HEK293T (cell line): ENCODE data around the gene CNN3.

Experiments used
- CTCF ChIA-PET: fragments of 350-600 bp; formaldehyde crosslinking; extraction: SDS; loops from one replicate; lab custom pipeline; 2021; ENCODE audit warnings: antibody characterized with exemption, inconsistent platforms; lab: Yijun Ruan, JAX
- POLR2A ChIA-PET: fragments of 350-600 bp; formaldehyde crosslinking; extraction: SDS; loops from one replicate; lab custom pipeline; 2020; ENCODE audit warnings: antibody characterized with exemption, inconsistent platforms; lab: Yijun Ruan, JAX
- DNase-seq: peaks from one replicate; pipeline ENCODE4 v3.0.0; 2012; ENCODE audit warnings: mixed read lengths; ENCODE audit errors: extremely low spot score
- ARNT ChIP-seq: fragments of 450-650 bp; IDR thresholded peaks from 2 replicates; pipeline ENCODE4 v1.6.1; 2017; ENCODE audit warnings: mild to moderate bottlenecking
- BHLHE40 ChIP-seq: fragments of 450-650 bp; IDR thresholded peaks from 2 replicates; pipeline ENCODE4 v1.6.1; 2016; ENCODE audit warnings: mild to moderate bottlenecking, moderate library complexity, borderline replicate concordance
- CTBP1 ChIP-seq: fragments of 450-650 bp; IDR thresholded peaks from 2 replicates; pipeline ENCODE4 v1.6.1; 2016; ENCODE audit warnings: borderline replicate concordance
- ELF4 ChIP-seq: fragments of 450-650 bp; IDR thresholded peaks from 2 replicates; pipeline ENCODE4 v1.6.1; 2017; ENCODE audit warnings: antibody characterized with exemption
- FOXA1 ChIP-seq: fragments of 450-650 bp; IDR thresholded peaks from 2 replicates; pipeline ENCODE4 v1.6.1; 2016; ENCODE audit warnings: mild to moderate bottlenecking
- FOXK2 ChIP-seq: fragments of 450-650 bp; IDR thresholded peaks from 2 replicates; pipeline ENCODE4 v1.6.1; 2016; ENCODE audit warnings: mild to moderate bottlenecking
- FOXM1 ChIP-seq: fragments of 450-650 bp; IDR thresholded peaks from 2 replicates; pipeline ENCODE4 v1.6.1; 2017; ENCODE audit warnings: mild to moderate bottlenecking, borderline replicate concordance
- HDGF ChIP-seq: fragments of 450-650 bp; IDR thresholded peaks from 2 replicates; pipeline ENCODE4 v1.6.1; 2017; ENCODE audit warnings: antibody characterized with exemption, borderline replicate concordance
- L3MBTL2 ChIP-seq: fragments of 450-650 bp; conservative IDR thresholded peaks from 2 replicates; pipeline ENCODE4 v1.6.1; 2016; ENCODE audit warnings: mild to moderate bottlenecking
- LEF1 ChIP-seq: fragments of 450-650 bp; IDR thresholded peaks from 2 replicates; pipeline ENCODE4 v1.6.1; 2017; ENCODE audit warnings: mild to moderate bottlenecking, borderline replicate concordance
- NFRKB ChIP-seq: fragments of 450-650 bp; IDR thresholded peaks from 2 replicates; pipeline ENCODE4 v1.6.1; 2016; ENCODE audit warnings: mild to moderate bottlenecking, moderate library complexity
- SP1 ChIP-seq: fragments of 450-650 bp; IDR thresholded peaks from 2 replicates; pipeline ENCODE4 v1.6.1; 2017
- SUZ12 ChIP-seq: fragments of 450-650 bp; IDR thresholded peaks from 2 replicates; pipeline ENCODE4 v1.6.1; 2016; ENCODE audit warnings: mild to moderate bottlenecking
- TARDBP ChIP-seq: fragments of 450-650 bp; IDR thresholded peaks from 2 replicates; pipeline ENCODE4 v1.6.1; 2016
- ZNF384 ChIP-seq: fragments of 450-650 bp; IDR thresholded peaks from 2 replicates; pipeline ENCODE4 v1.6.1; 2016
- TF ChIP-seq, protein P1 (sequence below): fragments of 450-650 bp; IDR thresholded peaks from 2 replicates; pipeline ENCODE4 v1.6.1; 2016

CNN3 gene

DNA sequence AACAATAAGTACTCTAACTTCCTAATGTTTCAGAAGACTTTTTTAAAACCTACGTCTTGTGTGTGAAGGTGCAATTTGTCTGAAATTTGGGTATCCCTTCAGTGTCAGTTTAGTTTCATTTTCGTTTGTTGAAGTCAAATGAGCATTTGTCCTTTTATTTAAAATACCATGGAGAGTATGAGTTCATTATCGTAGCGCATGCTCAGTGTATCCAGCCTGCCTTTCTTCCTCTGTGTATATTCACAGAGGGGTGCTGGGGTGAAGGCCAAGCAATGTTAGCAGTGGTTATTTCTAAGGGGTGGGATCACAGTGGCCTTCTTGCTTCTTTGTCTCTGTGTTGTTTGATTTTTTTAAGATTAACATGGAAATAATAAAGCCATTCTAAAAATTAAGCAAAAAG lies 43.2 kb downstream of the CNN3 start:
- TF ChIP-seq, protein P1, sequence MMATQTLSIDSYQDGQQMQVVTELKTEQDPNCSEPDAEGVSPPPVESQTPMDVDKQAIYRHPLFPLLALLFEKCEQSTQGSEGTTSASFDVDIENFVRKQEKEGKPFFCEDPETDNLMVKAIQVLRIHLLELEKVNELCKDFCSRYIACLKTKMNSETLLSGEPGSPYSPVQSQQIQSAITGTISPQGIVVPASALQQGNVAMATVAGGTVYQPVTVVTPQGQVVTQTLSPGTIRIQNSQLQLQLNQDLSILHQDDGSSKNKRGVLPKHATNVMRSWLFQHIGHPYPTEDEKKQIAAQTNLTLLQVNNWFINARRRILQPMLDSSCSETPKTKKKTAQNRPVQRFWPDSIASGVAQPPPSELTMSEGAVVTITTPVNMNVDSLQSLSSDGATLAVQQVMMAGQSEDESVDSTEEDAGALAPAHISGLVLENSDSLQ: no peak
- TF ChIP-seq FOXA1: no peak
- no peak for TF ChIP-seq FOXM1
- no peak for TF ChIP-seq LEF1
- no peak for TF ChIP-seq CTBP1
- TF ChIP-seq NFRKB: no peak
- no peak for TF ChIP-seq ELF4
- no peak for TF ChIP-seq ZNF384
- TF ChIP-seq TARDBP: no peak
- TF ChIP-seq FOXK2: no peak
- TF ChIP-seq L3MBTL2: no peak
- no peak for TF ChIP-seq SUZ12
- TF ChIP-seq BHLHE40: no peak
- DNase-seq: no peak
- POLR2A ChIA-PET: no interaction called here
- CTCF ChIA-PET: no interaction called here

DNA sequence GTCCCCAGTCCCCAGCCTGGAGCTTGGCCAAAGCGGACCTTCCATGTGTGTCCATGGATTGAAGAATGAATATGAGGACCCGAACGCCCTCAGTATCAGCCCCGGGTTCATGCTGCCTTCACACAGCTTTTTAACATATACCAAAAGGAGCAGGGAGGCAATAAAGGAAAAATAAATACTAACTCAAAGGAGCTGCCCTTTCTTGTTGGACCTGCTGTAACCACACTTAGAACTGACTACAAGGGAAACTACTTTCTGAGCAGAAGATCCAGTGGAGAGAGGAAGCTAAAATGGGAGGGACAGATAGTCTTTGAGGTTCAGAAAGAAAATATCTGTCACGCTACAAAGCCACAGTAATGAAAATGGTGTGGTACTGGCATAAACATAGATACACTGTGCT lies 48.6 kb downstream of the CNN3 start:
- POLR2A ChIA-PET: no interaction called here
- TF ChIP-seq, protein P1: no peak
- TF ChIP-seq ARNT (no peak), SP1 (no peak), FOXA1 (no peak), CTBP1 (no peak), L3MBTL2 (no peak), ELF4 (no peak), LEF1 (no peak), NFRKB (no peak), SUZ12 (no peak), FOXM1 (no peak), BHLHE40 (no peak), TARDBP (no peak), HDGF (no peak), ZNF384 (no peak), FOXK2 (no peak)
- CTCF ChIA-PET: no interaction called here

DNA sequence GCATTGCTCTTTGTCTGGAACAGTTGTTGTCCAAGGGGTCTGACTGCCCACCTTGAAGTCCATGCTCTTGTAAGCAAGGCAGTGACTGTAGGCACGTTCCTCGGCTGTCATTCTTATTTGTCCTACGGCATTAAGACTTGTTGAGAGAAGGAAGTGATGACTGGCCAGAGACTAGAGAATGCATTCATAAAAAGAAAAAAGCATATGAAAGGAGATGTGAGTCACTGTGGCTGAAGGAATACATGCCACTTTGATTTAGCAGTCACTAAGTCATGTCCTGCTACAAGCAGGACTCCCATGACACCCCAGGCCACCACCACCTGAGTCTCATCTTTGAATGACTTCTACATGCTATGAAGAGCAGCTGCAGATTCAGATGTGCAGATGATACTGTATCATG lies 50.5 kb downstream of the CNN3 start:
- no peak for DNase-seq
- TF ChIP-seq NFRKB: no peak
- TF ChIP-seq ZNF384: no peak
- TF ChIP-seq, protein P1: no peak
- TF ChIP-seq FOXK2: no peak
- TF ChIP-seq BHLHE40: no peak
- TF ChIP-seq SUZ12: no peak
- no peak for TF ChIP-seq ELF4
- TF ChIP-seq L3MBTL2: no peak
- TF ChIP-seq ARNT: no peak
- no peak for TF ChIP-seq TARDBP
- no peak for TF ChIP-seq HDGF
- no peak for TF ChIP-seq FOXA1
- POLR2A ChIA-PET: no interaction called here
- CTCF ChIA-PET: no interaction called here

More for the DNA sequence above, 48.6 kb downstream of the CNN3 start:
- DNase-seq: no peak

DNA sequence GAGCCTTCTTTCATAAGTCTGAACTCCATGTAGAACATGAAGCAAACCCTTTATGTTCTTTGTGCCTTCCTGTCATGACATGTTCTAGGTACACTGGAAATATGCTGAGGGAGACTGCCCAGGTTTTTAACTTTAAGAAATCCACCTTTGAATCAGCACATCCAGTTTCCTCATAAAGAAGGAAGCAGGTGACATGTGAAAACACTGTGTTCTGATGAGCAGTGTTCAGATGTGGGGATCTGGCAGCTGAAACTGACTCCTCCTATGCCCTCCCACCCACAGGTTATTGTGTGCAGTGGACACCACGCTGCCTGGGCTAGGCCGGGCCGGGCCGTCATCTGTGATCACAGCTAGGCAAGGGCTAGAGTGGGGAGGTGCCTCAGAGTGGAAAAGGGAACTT lies 51.1 kb downstream of the CNN3 start:
- CTCF ChIA-PET: no interaction called here
- TF ChIP-seq L3MBTL2 (no peak), BHLHE40 (no peak), CTBP1 (no peak), ZNF384 (no peak)
- no peak for DNase-seq
- POLR2A ChIA-PET: no interaction called here

DNA sequence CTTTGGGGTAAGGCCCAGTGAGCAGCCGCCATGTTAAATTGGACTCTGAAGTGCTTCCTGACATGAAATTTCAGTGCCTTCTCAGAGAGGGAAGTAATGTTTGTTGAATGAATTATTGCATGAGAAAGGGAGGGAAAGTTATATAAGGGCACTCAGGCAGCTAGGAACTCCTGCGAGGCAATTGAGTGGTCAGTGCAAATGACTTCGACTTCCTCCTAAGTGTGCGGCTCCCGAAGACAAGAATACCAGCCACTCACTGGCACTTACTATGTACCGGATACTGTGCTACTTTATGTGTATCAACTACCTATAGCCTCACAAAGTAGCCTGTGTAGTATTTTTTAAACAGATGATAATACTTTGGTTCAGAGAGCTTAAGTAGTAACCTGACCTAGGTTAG lies 52.5 kb downstream of the CNN3 start:
- CTCF ChIA-PET: interaction anchor here (0.6 to 1.9 kb wide), 2 partner anchors 20 to 1339 kb away, joined by 6 to 10 read pairs; no protein-coding TSS in a partner anchor

More for the DNA sequence above, 52.5 kb downstream of the CNN3 start:
- no peak for DNase-seq
- TF ChIP-seq L3MBTL2: no peak
- TF ChIP-seq LEF1: no peak
- no peak for TF ChIP-seq BHLHE40
- TF ChIP-seq SUZ12: no peak
- no peak for TF ChIP-seq HDGF
- TF ChIP-seq, protein P1: no peak
- no peak for TF ChIP-seq TARDBP
- no peak for TF ChIP-seq NFRKB
- no peak for TF ChIP-seq ZNF384
- no peak for TF ChIP-seq SP1
- no peak for TF ChIP-seq FOXK2
- no peak for TF ChIP-seq CTBP1
- no peak for TF ChIP-seq ARNT
- no peak for TF ChIP-seq FOXM1
- TF ChIP-seq FOXA1: no peak
- TF ChIP-seq ELF4: no peak
- POLR2A ChIA-PET: no interaction called here
